ENCODE data around the gene TGFBR3.

DNA sequence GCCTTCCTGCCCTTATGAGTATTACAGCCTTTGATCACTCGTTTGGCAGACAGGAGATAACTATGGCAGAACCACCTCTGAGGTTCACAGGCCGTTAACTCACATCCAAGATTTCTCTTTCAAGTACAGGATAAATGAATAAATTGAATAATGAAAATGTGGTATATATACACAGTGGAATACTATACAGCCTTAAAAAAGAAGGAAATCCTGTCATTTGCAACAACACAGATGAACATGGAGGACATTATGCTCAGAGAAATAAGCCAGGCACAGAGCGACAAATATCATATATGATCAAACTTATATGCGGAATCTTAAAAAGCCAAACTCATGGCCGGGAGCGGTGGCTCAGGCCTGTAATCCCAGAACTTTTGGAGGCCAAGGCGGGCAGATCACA is 32.6 kb downstream of the TGFBR3 start:
- no peak for TF ChIP-seq CTCF (IDR thresholded peaks at IDR 0.05)
- no peak for TF ChIP-seq POLR2AphosphoS5 (IDR thresholded peaks at IDR 0.05)

All from stomach (tissue), 4 donors.